K562 (cell line): ENCODE measurements around the gene IRS2. TPM values are rescaled to one million over a fixed set of nuclear protein-coding genes. Genes with fewer than 3 reads are reported as not detected.

Experiments
- CCAR2 ChIP-seq: fragments of 200-400 bp; formaldehyde crosslinking; IDR thresholded peaks from 2 replicates; pipeline ENCODE4 v1.6.1; 2017; ENCODE audit warnings: mild to moderate bottlenecking, low read depth, low read length
- CTBP1 ChIP-seq: fragments of 450-650 bp; IDR thresholded peaks from 2 replicates; pipeline ENCODE4 v1.6.1; 2016; ENCODE audit warnings: borderline replicate concordance
- DEAF1 ChIP-seq: fragments of 450-650 bp; formaldehyde crosslinking; IDR thresholded peaks from 2 replicates; pipeline ENCODE4 v1.4.0; 2020; ENCODE audit warnings: mild to moderate bottlenecking, moderate library complexity
- ELK1 ChIP-seq: sonication (generic); formaldehyde crosslinking; IDR thresholded peaks from 2 replicates; pipeline ENCODE4 v1.8.1; 2022; ENCODE audit warnings: missing genetic modification reagents
- EZH2 ChIP-seq: IDR thresholded peaks from 2 replicates; pipeline ENCODE4 v1.6.1; 2012; ENCODE audit warnings: low read depth, mild to moderate bottlenecking, inconsistent platforms, low read length, borderline replicate concordance
- FOXA3 ChIP-seq, 2 experiments: fragments of 450-650 bp in 1 of 2; sonication (generic) in 1 of 2; formaldehyde crosslinking; IDR thresholded peaks in 1 of 2; conservative IDR thresholded peaks in 1 of 2; 2 replicates each; pipeline versions ENCODE4 v1.4.0 to v1.8.0; 2020 to 2022; ENCODE audit warnings: mild to moderate bottlenecking in 2 of 2, missing genetic modification reagents in 1 of 2
- FOXP1 ChIP-seq: sonication (generic); formaldehyde crosslinking; IDR thresholded peaks from 2 replicates; pipeline ENCODE4 v1.8.0; 2022; ENCODE audit warnings: mild to moderate bottlenecking, missing genetic modification reagents
- GATA2 ChIP-seq: sonication (generic); formaldehyde crosslinking; IDR thresholded peaks from 2 replicates; pipeline ENCODE4 v1.4.0; 2020; ENCODE audit warnings: mild to moderate bottlenecking, missing genetic modification reagents
- HDAC1 ChIP-seq, 2 experiments: fragments of 450-650 bp; IDR thresholded peaks; 2 replicates each; pipeline ENCODE4 v1.6.1; 2016 to 2017; ENCODE audit warnings: inconsistent platforms in 1 of 2, mild to moderate bottlenecking in 1 of 2, moderate library complexity in 1 of 2
- HDAC3 ChIP-seq: fragments of 450-650 bp; IDR thresholded peaks from 2 replicates; pipeline ENCODE4 v1.6.1; 2018; ENCODE audit warnings: borderline replicate concordance, mild to moderate bottlenecking, moderate library complexity; ENCODE audit not compliant: partially characterized antibody
- IRF2 ChIP-seq: sonication (generic); formaldehyde crosslinking; IDR thresholded peaks from 2 replicates; pipeline ENCODE4 v1.8.1; 2022; ENCODE audit warnings: mild to moderate bottlenecking, missing genetic modification reagents
- KLF13 ChIP-seq: fragments of 450-650 bp; IDR thresholded peaks from 2 replicates; pipeline ENCODE4 v1.6.1; 2016; ENCODE audit warnings: missing genetic modification characterization, low read depth, mild to moderate bottlenecking, missing compliant biosample characterization, moderate library complexity, borderline replicate concordance
- MIER1 ChIP-seq: fragments of 450-650 bp; IDR thresholded peaks from 2 replicates; pipeline ENCODE4 v1.6.1; 2016; ENCODE audit warnings: antibody characterized with exemption, mild to moderate bottlenecking, low read depth
- NR2F6 ChIP-seq: fragments of 450-650 bp; formaldehyde crosslinking; IDR thresholded peaks from 2 replicates; pipeline ENCODE4 v1.4.0; 2020; ENCODE audit warnings: mild to moderate bottlenecking
- PHB ChIP-seq: fragments of 250-450 bp; sonication (Bioruptor Pico); IDR thresholded peaks from 2 replicates; pipeline ENCODE4 v1.5.0; 2021
- POU5F1 ChIP-seq: fragments of 150-350 bp; IDR thresholded peaks from 2 replicates; pipeline ENCODE4 v1.6.1; 2014; ENCODE audit warnings: borderline replicate concordance, low read length, low read depth, mild to moderate bottlenecking; ENCODE audit not compliant: partially characterized antibody
- SAFB2 ChIP-seq: fragments of 200-400 bp; formaldehyde crosslinking; IDR thresholded peaks from 2 replicates; pipeline ENCODE4 v1.6.1; 2018; ENCODE audit warnings: borderline replicate concordance, low read length, low read depth, moderate library complexity; ENCODE audit not compliant: severe bottlenecking
- SMARCC2 ChIP-seq: fragments of 450-650 bp; IDR thresholded peaks from 2 replicates; pipeline ENCODE4 v1.6.1; 2017; ENCODE audit warnings: antibody characterized with exemption, moderate library complexity, mild to moderate bottlenecking, low read depth
- SMC3 ChIP-seq: conservative IDR thresholded peaks from 2 replicates; pipeline ENCODE4 v1.6.1; 2011; ENCODE audit warnings: low read depth, low read length, improper control_type of control experiment; ENCODE audit not compliant: insufficient read depth
- SNAPC5 ChIP-seq: fragments of 250-450 bp; sonication (Bioruptor Pico); IDR thresholded peaks from 2 replicates; pipeline ENCODE4 v1.8.0; 2021; ENCODE audit warnings: moderate library complexity, mild to moderate bottlenecking, inconsistent platforms
- ZC3H8 ChIP-seq: fragments of 450-650 bp; IDR thresholded peaks from 2 replicates; pipeline ENCODE4 v1.6.1; 2017
- ZSCAN29 ChIP-seq: fragments of 450-650 bp; IDR thresholded peaks from 2 replicates; pipeline ENCODE4 v1.6.1; 2017
- polyA plus RNA-seq, 8 experiments: library from polyadenylated mRNA; depleted of rRNA in 4 of 8; stranded (reverse) in 5 of 8; unstranded in 3 of 8; fragments of >200 nt; fragmentation: Nextera tagmentation in 2 of 8; fragmentation: Illumina TruSeq in 1 of 8; extraction: Ambion mirVana in 2 of 8; extraction: Trizol in 1 of 8; gene quantifications; 2 replicates each; pipeline versions ENCODE4 v1.2.1 to v1.2.3, GENCODE V29; 2011 to 2014; ENCODE audit warnings: inconsistent platforms in 1 of 8, missing spikeins in 1 of 8
- total RNA-seq, 7 experiments: library from RNA; depleted of rRNA in 6 of 7; stranded (reverse); fragments of >200 nt in 6 of 7; fragmentation: Illumina TruSeq in 2 of 7; extraction: Trizol in 2 of 7; gene quantifications; 2 replicates each; pipeline versions ENCODE4 v1.2.1 to v1.2.3, GENCODE V29; 2011 to 2021; ENCODE audit warnings: low replicate concordance in 1 of 7
- TF ChIP-seq, protein P1 (sequence below): fragments of 250-450 bp; sonication (Bioruptor Pico); IDR thresholded peaks from 2 replicates; pipeline ENCODE4 v1.8.0; 2021; ENCODE audit warnings: mild to moderate bottlenecking, moderate library complexity
- TF ChIP-seq, protein P2 (sequence below): fragments of 450-650 bp; conservative IDR thresholded peaks from 2 replicates; pipeline ENCODE4 v1.6.1; 2016; ENCODE audit warnings: missing genetic modification characterization, low read depth, mild to moderate bottlenecking, control low read depth, missing compliant biosample characterization

The IRS2 gene
- total and polyA plus RNA-seq, 9 of the 15 experiments (the other 6 are each of a cell fraction or from before 2014, with no cell fraction given): 0.36 to 4.6 (median 0.63) TPM

- TF ChIP-seq ELK1 (CRISPR knock-in tag) (no peak), GATA2 (peak; percentile 61), FOXA3 (CRISPR knock-in tag; conservative IDR thresholded peaks at IDR 0.05 in 1 of 2, IDR thresholded peaks at IDR 0.05 in 1 of 2) (no peak), POU5F1 (no peak), DEAF1 (CRISPR knock-in tag) (no peak), NR2F6 (CRISPR knock-in tag) (no peak), ZC3H8 (no peak), KLF13 (tag) (no peak), PHB (CRISPR knock-in tag) (no peak), HDAC1 (IDR thresholded peaks at IDR 0.05) (no peak), CCAR2 (no peak), HDAC3 (peak; percentile 14), CTBP1 (no peak), SAFB2 (no peak), IRF2 (CRISPR knock-in tag) (no peak), EZH2 (no peak), ZSCAN29 (no peak), SMC3 (no peak), SNAPC5 (CRISPR knock-in tag) (no peak), SMARCC2 (no peak), FOXP1 (CRISPR knock-in tag) (peak; percentile 40; the same call in 1 of the 2 replicates), MIER1 (no peak)
- TF ChIP-seq, protein P1, sequence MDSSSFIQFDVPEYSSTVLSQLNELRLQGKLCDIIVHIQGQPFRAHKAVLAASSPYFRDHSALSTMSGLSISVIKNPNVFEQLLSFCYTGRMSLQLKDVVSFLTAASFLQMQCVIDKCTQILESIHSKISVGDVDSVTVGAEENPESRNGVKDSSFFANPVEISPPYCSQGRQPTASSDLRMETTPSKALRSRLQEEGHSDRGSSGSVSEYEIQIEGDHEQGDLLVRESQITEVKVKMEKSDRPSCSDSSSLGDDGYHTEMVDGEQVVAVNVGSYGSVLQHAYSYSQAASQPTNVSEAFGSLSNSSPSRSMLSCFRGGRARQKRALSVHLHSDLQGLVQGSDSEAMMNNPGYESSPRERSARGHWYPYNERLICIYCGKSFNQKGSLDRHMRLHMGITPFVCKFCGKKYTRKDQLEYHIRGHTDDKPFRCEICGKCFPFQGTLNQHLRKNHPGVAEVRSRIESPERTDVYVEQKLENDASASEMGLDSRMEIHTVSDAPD: no peak
- TF ChIP-seq, protein P2, sequence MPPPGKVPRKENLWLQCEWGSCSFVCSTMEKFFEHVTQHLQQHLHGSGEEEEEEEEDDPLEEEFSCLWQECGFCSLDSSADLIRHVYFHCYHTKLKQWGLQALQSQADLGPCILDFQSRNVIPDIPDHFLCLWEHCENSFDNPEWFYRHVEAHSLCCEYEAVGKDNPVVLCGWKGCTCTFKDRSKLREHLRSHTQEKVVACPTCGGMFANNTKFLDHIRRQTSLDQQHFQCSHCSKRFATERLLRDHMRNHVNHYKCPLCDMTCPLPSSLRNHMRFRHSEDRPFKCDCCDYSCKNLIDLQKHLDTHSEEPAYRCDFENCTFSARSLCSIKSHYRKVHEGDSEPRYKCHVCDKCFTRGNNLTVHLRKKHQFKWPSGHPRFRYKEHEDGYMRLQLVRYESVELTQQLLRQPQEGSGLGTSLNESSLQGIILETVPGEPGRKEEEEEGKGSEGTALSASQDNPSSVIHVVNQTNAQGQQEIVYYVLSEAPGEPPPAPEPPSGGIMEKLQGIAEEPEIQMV: no peak
These were observed 79.2 kb downstream of the IRS2 start (continued) for GRCh38 chr13:109707044-109707741.
